GM23338 (cell line): ENCODE measurements around the gene RGSL1.

ENCODE experiments used
- CTCF ChIP-seq, 2 experiments: fragments of 200-600 bp in 1 of 2; sonication (generic) in 1 of 2; conservative IDR thresholded peaks; 2 replicates each; pipeline versions ENCODE4 v1.5.1 to v1.6.1; 2016 to 2017; ENCODE audit warnings: antibody characterized with exemption in 2 of 2, low read depth in 2 of 2, mild to moderate bottlenecking in 2 of 2, moderate library complexity in 1 of 2
- EZH2 ChIP-seq: fragments of 200-600 bp; sonication (generic); IDR thresholded peaks from one replicate; pipeline ENCODE4 v1.8.0; 2017; ENCODE audit warnings: antibody characterized with exemption, mild to moderate bottlenecking, low read depth; ENCODE audit not compliant: unreplicated experiment
- REST ChIP-seq: IDR thresholded peaks from one replicate; pipeline ENCODE4 v1.6.1; 2018; ENCODE audit warnings: antibody characterized with exemption; ENCODE audit not compliant: unreplicated experiment

GRCh38 chr1:182549346-182549745, 99.4 kb downstream of the RGSL1 start:
- no peak for TF ChIP-seq CTCF (conservative IDR thresholded peaks at IDR 0.05; ENCODE audit: low read depth in 2 of 2)
- TF ChIP-seq EZH2: no peak
- no peak for TF ChIP-seq REST
